Activated CD4-positive, alpha-beta T cell treated with anti-CD3 and anti-CD28 coated beads, Interleukin-2, amount 50 U/mL, for 48 hours (primary cell): ENCODE measurements around the gene TSGA10.
"Not testable (repeated sequence)": the region's sequence is repeated elsewhere in the genome, so short reads cannot be mapped to it uniquely, and the experiment has no call there.

Experiments
- DNase-seq, 2 experiments: peaks; one replicate each; pipeline ENCODE4 v3.0.0-alpha.2; 2020

Gene TSGA10

DNA sequence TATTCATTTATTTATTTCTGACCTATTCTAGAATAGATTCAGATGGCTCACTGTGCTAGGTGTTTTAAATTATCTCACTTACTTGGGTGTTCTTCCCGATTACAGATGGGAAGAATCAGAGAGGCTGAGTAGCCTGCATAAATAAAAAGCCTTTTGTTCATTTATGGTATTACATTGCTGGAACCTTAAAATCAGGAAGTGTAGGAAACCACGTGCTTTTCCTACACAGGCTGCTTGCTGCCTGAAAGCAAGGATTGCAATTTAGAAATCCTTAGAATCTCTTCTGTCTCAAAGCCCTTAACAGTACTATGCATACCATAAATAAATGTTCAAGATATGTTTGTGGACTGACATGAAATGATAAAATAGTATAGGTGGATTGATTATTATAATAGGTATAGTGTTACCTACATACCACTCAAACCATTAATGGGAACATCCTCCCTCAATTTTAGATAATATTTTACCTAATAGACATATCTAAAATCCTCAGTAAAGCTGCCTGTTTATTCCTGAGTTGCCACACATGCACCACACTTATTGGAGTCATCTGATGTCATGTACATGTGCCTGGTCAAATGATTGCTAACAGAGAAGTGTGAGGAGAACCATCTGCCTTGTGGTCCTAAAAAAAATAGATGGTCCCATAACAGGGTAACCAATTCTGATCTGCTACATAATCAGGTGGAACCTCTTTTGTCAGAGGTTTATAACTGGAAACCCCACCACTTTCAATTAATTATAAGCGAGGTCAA lies 86.7 kb downstream of the TSGA10 start:
- DNase-seq: no peak

- DNase-seq: peak; percentile 22 to 32
Observed at GRCh38 chr2:99066075-99066958, 88.4 kb downstream of the TSGA10 start.

- not testable (repeated sequence) for DNase-seq
Observed at GRCh38 chr2:99049187-99049586, 105.6 kb downstream of the TSGA10 start.

DNA sequence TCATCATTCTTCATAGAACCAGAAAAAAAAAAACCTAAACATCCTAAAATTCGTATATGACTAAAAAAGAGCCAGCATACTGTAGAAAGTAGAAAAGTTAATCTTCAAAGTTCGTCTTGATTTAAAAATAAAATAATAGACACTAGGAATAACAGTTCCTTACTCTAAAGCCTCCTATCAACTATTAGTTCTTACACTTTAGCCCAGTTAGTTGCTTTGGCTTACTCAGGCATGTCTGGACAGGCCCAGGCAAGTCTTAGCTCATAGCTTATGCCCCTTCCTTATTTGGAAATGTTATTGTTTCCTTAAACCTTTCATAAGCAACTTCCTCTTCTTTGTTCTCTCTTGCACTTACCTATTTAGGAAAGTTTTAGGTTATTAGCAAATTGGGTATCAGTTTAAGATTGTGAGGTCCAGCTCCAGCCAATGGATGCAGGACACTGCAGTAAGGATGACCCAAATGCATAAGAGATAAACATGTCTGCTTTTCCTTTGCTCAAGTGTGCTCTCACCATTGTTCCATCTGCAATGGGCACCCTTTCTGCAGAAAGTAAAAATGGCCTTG lies 113.9 kb downstream of the TSGA10 start:
- not testable (repeated sequence) for DNase-seq

DNA sequence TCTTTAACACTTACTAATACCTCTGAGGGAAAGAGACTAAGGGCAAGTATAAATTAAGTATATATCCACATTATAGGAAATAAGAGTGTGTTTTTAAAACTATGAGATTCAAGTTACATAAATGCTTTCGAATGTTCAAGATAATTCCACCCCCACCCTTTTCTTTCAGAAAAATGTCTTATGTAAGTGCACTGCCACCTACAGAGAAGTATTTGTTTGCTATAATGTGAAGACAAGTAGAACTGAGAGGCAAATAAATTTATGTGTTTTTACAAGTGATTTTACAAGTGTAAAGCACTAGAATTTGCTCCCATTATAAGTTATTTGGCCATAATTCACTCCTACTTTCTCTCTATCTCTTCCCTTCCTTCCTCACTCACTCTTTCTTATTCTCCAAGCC lies 118.8 kb downstream of the TSGA10 start:
- no peak for DNase-seq

DNA sequence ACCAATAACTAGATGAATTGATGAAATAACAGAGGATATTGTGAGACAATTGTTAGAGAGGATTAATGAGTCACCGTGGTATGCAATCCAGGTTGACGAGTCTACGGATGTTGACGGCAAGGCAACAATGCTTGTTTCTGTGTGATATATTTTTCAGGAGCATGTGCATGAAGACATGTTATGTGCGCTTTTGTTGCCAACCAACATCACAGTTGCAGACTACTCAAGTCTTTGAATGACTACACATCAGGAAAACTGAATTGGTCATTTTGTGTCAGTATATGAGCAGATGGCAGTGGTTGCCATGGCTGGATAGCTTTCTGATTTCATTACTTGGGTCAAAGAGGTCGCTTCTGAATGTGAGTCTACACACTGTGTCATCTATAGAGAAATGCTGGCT lies 122.0 kb downstream of the TSGA10 start:
- no peak for DNase-seq

- no peak for DNase-seq
Observed at GRCh38 chr2:99032001-99032400, 122.7 kb downstream of the TSGA10 start.

DNA sequence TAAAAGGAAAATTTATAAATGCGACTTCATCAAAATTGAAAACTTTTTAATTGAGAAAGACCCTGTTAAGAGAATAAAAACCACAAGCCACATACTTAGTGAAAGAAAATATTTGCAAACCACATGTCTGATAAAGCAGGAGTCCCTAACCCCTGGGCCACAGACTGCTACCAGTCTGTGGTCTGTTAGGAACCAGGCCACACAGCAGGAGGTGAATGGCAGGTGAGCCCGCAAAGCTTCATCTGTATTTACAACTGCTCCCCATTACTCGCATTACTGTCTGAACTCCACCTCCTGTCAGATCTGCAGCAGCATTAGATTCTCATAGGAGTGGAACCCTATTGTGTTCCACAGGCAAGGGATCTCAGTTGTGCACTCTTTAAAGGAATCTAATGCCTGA lies 123.3 kb downstream of the TSGA10 start:
- no peak for DNase-seq

GRCh38 chr2:99028558-99028957 lies 126.2 kb downstream of the TSGA10 start:
- DNase-seq: no peak

DNA sequence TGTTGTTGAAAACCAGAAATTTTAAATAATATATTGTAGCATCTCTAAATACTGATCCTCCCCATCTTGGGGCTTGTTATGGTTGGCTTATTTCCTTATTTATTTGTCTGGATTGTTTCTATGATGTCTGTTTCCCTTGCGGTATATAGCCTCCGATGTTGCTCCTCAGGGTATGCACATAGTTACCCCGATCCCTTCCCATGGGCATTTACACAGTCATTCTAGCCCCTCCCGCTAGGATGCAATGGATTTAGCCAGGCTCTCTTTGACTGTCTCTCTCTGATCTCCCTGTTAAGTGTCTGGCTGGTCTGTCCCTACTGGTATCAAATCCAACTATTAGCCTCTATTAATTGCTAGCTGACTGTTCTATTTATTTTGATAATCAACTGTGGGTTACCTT lies 126.9 kb downstream of the TSGA10 start:
- DNase-seq: no peak

GRCh38 chr2:99000708-99001107 lies 154.0 kb downstream of the TSGA10 start:
- DNase-seq: no peak

DNA sequence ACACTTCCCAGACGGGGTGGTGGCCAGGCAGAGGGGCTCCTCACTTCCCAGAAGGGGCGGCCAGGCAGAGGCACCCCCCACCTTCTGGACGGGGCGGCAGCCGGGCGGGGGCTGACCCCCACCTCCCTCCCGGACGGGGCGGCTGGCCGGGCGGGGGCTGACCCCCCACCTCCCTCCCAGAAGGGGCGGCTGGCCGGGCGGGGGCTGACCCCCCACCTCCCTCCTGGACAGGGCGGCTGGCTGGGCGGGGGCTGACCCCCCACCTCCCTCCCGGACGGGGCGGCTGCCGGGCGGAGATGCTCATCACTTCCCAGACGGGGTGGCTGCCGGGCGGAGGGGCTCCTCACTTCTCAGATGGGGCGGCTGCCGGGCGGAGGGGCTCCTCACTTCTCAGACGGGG lies 166.0 kb downstream of the TSGA10 start:
- DNase-seq: not testable (repeated sequence)

- DNase-seq: no peak
Observed at GRCh38 chr2:98985905-98986666, 168.7 kb downstream of the TSGA10 start.

DNA sequence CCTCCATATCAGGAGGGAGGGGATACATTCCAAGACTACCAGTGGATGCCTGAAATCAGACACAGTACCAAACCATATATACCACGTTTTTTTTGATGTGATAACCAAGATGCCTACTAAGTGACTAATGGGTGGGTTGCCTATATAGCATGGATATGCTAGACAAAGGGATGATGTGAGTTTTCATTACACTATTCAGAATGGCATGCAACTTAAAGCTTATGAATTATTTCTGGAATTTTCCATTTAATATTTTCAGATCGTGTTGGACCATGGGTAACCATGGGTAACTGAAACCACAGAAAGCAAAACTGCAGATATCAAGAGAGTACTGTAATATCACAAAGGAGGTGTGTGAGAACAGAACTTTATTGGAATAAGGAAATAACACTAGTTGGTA lies 179.1 kb downstream of the TSGA10 start:
- DNase-seq: no peak

DNA sequence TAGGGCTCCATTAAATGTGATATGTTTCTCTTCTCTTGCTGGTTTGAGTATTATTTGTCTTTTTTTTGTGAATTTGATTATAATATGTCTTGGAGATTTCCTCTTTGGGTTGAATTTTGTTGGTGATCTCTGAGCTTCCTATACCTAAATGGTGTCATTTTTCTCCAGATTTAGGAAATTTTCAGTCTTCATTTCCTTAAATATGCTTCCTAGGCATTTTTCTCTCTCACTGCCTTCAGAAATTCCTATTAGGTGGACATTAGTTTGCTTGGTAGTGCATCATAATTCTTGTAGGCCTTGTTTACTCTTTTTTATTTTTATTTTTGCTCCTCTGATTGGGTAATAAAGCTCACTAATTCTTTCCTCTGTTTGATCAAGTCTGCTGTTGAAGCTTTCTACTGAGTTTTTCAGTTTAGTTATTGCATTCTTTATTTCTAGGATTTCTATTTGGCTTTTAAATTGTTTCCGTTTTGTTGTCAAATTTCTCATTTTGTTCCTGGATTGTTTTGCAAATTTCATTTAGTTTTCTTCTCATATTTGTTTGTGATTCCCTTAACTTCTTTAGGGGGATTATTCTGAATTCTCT lies 182.1 kb downstream of the TSGA10 start:
- DNase-seq: no peak

DNA sequence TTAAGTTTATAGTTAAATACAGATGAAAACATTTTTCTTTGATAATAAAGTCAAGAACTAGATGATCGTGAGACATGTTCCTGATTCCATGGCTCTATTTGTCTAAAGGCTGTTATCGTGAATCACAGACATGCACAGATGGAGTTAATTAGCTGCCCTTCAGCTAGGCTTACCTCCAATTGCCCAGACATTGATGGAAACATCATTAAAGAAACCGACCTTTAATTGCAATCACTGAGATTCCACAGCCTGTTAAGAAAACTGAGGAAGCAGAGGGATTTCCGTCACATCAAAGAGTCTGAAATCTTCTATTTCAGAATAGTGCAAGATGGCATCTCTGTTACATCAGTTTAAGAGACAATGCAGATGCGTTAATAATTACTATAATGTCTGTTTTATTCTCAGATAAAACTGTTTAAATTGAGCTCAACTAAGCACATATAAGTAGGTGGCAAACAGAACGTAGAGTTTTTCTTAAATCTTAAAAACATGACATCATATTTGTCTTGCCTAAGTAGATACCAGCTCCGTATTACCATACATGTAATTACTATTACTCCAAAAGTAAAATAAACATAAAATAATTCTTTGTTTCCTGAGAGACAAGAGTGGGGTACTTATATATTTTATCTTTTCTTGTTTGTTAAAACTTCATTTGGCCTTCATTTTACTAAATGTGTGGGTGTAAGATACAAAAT lies 194.8 kb downstream of the TSGA10 start:
- DNase-seq: no peak

GRCh38 chr2:98952966-98953365 lies 201.8 kb downstream of the TSGA10 start:
- no peak for DNase-seq

DNA sequence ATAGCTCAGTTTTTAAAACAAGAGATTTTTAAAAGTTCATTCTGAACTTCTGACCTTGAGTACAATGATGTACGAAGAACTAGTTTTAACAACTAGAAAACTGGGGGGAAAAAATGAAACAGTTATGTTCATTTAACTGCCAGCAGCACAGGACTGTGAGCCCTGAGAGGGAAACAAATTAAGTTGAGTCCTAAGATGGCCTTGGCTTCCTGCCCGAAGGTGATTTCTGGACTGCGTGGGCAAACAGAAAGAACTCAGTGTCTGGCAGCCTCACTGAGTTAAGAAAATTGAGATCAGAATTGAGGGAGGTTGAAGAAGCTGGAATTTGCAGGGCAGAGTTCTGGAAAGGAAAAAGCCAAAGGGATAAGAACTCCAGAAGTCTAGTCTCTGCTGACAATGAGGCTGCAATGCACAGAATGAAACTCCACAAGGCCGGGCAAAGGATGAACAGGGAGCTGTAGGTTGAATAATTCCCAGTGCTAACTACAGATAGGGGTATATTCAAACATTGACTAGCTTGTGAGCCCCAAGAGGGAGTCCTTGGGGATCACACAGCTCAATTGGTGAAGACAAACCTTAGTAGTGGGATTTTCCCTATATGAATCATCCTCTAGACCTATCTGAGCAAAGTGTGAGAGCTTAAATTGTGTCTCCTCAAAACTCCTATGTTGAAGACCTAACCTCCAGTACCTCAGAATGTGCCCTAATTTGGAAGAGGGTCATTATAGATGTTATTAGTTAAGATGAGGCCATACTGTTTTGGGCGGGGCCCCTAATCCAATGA lies 205.6 kb downstream of the TSGA10 start:
- no peak for DNase-seq

- no peak for DNase-seq
Observed at GRCh38 chr2:98947554-98947953, 207.2 kb downstream of the TSGA10 start.
